MM.1S (cell line): Measurements from ENCODE around the gene MMP3.

ENCODE experiments used
- DNase-seq: peaks from one replicate; pipeline ENCODE4 v3.0.0-alpha.2; 2015
- H2AFZ ChIP-seq: fragments of 300-600 bp; sonication (generic); 2 replicates; pipeline ENCODE4 v1.6.0; 2016; ENCODE audit warnings: antibody characterized with exemption, low read length
- H3F3A ChIP-seq: fragments of 300-600 bp; sonication (generic); 2 replicates; pipeline ENCODE4 v1.6.1; 2016; ENCODE audit warnings: mild to moderate bottlenecking, antibody characterized with exemption, low read length, moderate library complexity, mixed read lengths; ENCODE audit not compliant: insufficient read depth
- H3K27ac ChIP-seq: fragments of 300-600 bp; sonication (generic); 2 replicates; pipeline ENCODE4 v1.5.1; 2016; ENCODE audit warnings: mild to moderate bottlenecking, low read length
- H3K27me3 ChIP-seq: fragments of 300-600 bp; sonication (generic); replicated peaks from 2 replicates; pipeline ENCODE4 v1.6.0; 2016; ENCODE audit warnings: low read length; ENCODE audit not compliant: insufficient read depth
- H3K36me3 ChIP-seq: fragments of 300-600 bp; sonication (generic); replicated peaks from 2 replicates; pipeline ENCODE4 v1.6.1; 2016; ENCODE audit warnings: mild to moderate bottlenecking, low read length, mixed read lengths; ENCODE audit not compliant: insufficient read depth
- H3K4me1 ChIP-seq: fragments of 300-600 bp; sonication (generic); 2 replicates; pipeline ENCODE4 v1.6.1; 2016; ENCODE audit warnings: low read length, mixed read lengths
- H3K4me2 ChIP-seq: fragments of 300-600 bp; sonication (generic); 2 replicates; pipeline ENCODE4 v1.6.0; 2016; ENCODE audit warnings: low read depth, low read length
- H3K4me3 ChIP-seq: fragments of 300-600 bp; sonication (generic); 2 replicates; pipeline ENCODE4 v1.5.1; 2016; ENCODE audit warnings: low read length, mixed read lengths
- H3K79me2 ChIP-seq: fragments of 300-600 bp; sonication (generic); 2 replicates; pipeline ENCODE4 v1.6.1; 2016; ENCODE audit warnings: mixed run types, low read length, mixed read lengths
- H3K9ac ChIP-seq: fragments of 300-600 bp; sonication (generic); 2 replicates; pipeline ENCODE4 v1.6.1; 2016; ENCODE audit warnings: low read length, mixed read lengths
- H3K9me2 ChIP-seq: fragments of 300-600 bp; sonication (generic); replicated peaks from 2 replicates; pipeline ENCODE4 v1.6.1; 2016; ENCODE audit warnings: mild to moderate bottlenecking, low read length, mixed read lengths; ENCODE audit not compliant: insufficient read depth
- H3K9me3 ChIP-seq: fragments of 300-600 bp; sonication (generic); replicated peaks from 2 replicates; pipeline ENCODE4 v1.6.1; 2016; ENCODE audit warnings: mild to moderate bottlenecking, low read length, mixed read lengths; ENCODE audit not compliant: insufficient read depth
- H4K20me1 ChIP-seq: fragments of 300-600 bp; sonication (generic); 2 replicates; pipeline ENCODE4 v1.6.1; 2016; ENCODE audit warnings: mild to moderate bottlenecking, low read length, moderate library complexity, mixed read lengths; ENCODE audit not compliant: insufficient read depth
- CTCF ChIP-seq: fragments of 300-600 bp; sonication (generic); IDR thresholded peaks from 2 replicates; pipeline ENCODE4 v1.5.1; 2016; ENCODE audit warnings: antibody characterized with exemption, low read length, mixed read lengths
- EZH2 ChIP-seq: fragments of 300-600 bp; sonication (generic); optimal IDR thresholded peaks from 2 replicates; pipeline ENCODE3; 2017; ENCODE audit warnings: low read depth, mild to moderate bottlenecking, antibody characterized with exemption, low read length, mixed read lengths
- EZH2phosphoT487 ChIP-seq: fragments of 300-600 bp; sonication (generic); IDR thresholded peaks from 2 replicates; pipeline ENCODE4 v1.6.1; 2018; ENCODE audit warnings: antibody characterized with exemption, low read length

The MMP3 gene

GRCh38 chr11:102840018-102840417 lies 3.4 kb downstream of the MMP3 start:
- no peaks in the 10 kb centered on the region for H3F3A ChIP-seq
- DNase-seq: no peak
- no peak overlapping the region for H3K4me2 ChIP-seq
- H2AFZ ChIP-seq: no peak overlapping the region
- H3K36me3 ChIP-seq: no peaks in the 10 kb centered on the region
- no peak overlapping the region for H3K27ac ChIP-seq
- no peaks in the 10 kb centered on the region for H3K4me1 ChIP-seq
- no peak for TF ChIP-seq EZH2phosphoT487
- no peak for TF ChIP-seq EZH2
- TF ChIP-seq CTCF: no peak
- no peak overlapping the region for H3K9ac ChIP-seq
- H4K20me1 ChIP-seq: no peaks in the 10 kb centered on the region
- H3K4me3 ChIP-seq: no peak overlapping the region
- no peaks in the 10 kb centered on the region for H3K27me3 ChIP-seq
- 0 out of 2 replicates have a peak, but pooled peaks cover 4% of the 10 kb centered on the region for H3K9me3 ChIP-seq
- no peaks in the 10 kb centered on the region for H3K9me2 ChIP-seq
- no peaks in the 10 kb centered on the region for H3K79me2 ChIP-seq

- no peak overlapping the region for H2AFZ ChIP-seq
- no peaks in the 10 kb centered on the region for H3K9me2 ChIP-seq
- H3K27ac ChIP-seq: no peak overlapping the region
- no peaks in the 10 kb centered on the region for H3F3A ChIP-seq
- no peaks in the 10 kb centered on the region for H4K20me1 ChIP-seq
- no peaks in the 10 kb centered on the region for H3K4me1 ChIP-seq
- no peaks in the 10 kb centered on the region for H3K9me3 ChIP-seq
- H3K79me2 ChIP-seq: no peaks in the 10 kb centered on the region
- no peak overlapping the region for H3K4me2 ChIP-seq
- no peaks in the 10 kb centered on the region for H3K36me3 ChIP-seq
- DNase-seq: no peak
- no peak overlapping the region for H3K9ac ChIP-seq
- H3K27me3 ChIP-seq: no peaks in the 10 kb centered on the region
- no peak overlapping the region for H3K4me3 ChIP-seq
- TF ChIP-seq CTCF: no peak
- TF ChIP-seq EZH2: no peak
- TF ChIP-seq EZH2phosphoT487: no peak
Measured at GRCh38 chr11:102837646-102838045, 5.8 kb downstream of the MMP3 start.

GRCh38 chr11:102837156-102837555 lies 6.3 kb downstream of the MMP3 start:
- Histone ChIP-seq H3K4me3 (no peak overlapping the region), H3K9ac (no peak overlapping the region), H3K9me2 (no peaks in the 10 kb centered on the region), H3F3A (no peaks in the 10 kb centered on the region), H4K20me1 (no peaks in the 10 kb centered on the region), H3K4me1 (no peaks in the 10 kb centered on the region), H3K27me3 (no peaks in the 10 kb centered on the region), H2AFZ (no peak overlapping the region), H3K9me3 (no peaks in the 10 kb centered on the region), H3K79me2 (no peaks in the 10 kb centered on the region), H3K36me3 (no peaks in the 10 kb centered on the region), H3K4me2 (no peak overlapping the region), H3K27ac (no peak overlapping the region)
- DNase-seq: no peak
- TF ChIP-seq EZH2phosphoT487 (no peak), CTCF (no peak), EZH2 (no peak)
